HG03196 (cell line): ENCODE results near the gene ARHGEF10L.
"Not testable (repeated sequence)": the region's sequence is repeated elsewhere in the genome, so short reads cannot be mapped to it uniquely, and the experiment has no call there.

Source experiments
- ATAC-seq: cut with Tn5 transposase; IDR thresholded peaks from one replicate; pipeline ENCODE4 v1.9.1; 2021; ENCODE audit not compliant: unreplicated experiment

ARHGEF10L gene

GRCh38 chr1:17733661-17734060 is 194.2 kb downstream of the ARHGEF10L start:
- ATAC-seq: no peak

GRCh38 chr1:17734609-17735008 is 195.1 kb downstream of the ARHGEF10L start:
- ATAC-seq: no peak

GRCh38 chr1:17735348-17735747 is 195.8 kb downstream of the ARHGEF10L start:
- no peak for ATAC-seq

GRCh38 chr1:17735793-17736192 is 196.3 kb downstream of the ARHGEF10L start:
- ATAC-seq: no peak

GRCh38 chr1:17736625-17737024 is 197.1 kb downstream of the ARHGEF10L start:
- no peak for ATAC-seq

GRCh38 chr1:17739050-17739449 is 199.6 kb downstream of the ARHGEF10L start:
- no peak for ATAC-seq

- ATAC-seq: no peak
Observed at GRCh38 chr1:17741052-17741451, 201.6 kb downstream of the ARHGEF10L start.

GRCh38 chr1:17742583-17742982 is 203.1 kb downstream of the ARHGEF10L start:
- no peak for ATAC-seq

GRCh38 chr1:17743008-17743647 is 203.6 kb downstream of the ARHGEF10L start:
- ATAC-seq: no peak

GRCh38 chr1:17743925-17744324 is 204.4 kb downstream of the ARHGEF10L start:
- no peak for ATAC-seq

GRCh38 chr1:17744666-17745478 is 205.4 kb downstream of the ARHGEF10L start:
- ATAC-seq: no peak

- ATAC-seq: no peak
Observed at GRCh38 chr1:17745479-17745955, 206.0 kb downstream of the ARHGEF10L start.

- not testable (repeated sequence) for ATAC-seq
Observed at GRCh38 chr1:17746281-17746680, 206.8 kb downstream of the ARHGEF10L start.

GRCh38 chr1:17746920-17747319 is 207.4 kb downstream of the ARHGEF10L start:
- no peak for ATAC-seq
